Activated CD8-positive, alpha-beta memory T cell treated with anti-CD3 and anti-CD28 coated beads for 24 hours (primary cell): ENCODE measurements around the gene DGCR8.
"Not testable (repeated sequence)": the region's sequence is repeated elsewhere in the genome, so short reads cannot be mapped to it uniquely, and the experiment has no call there.

Experiments
- DNase-seq: peaks from one replicate; pipeline ENCODE4 v3.0.0-alpha.2; 2020

DGCR8 gene

DNA sequence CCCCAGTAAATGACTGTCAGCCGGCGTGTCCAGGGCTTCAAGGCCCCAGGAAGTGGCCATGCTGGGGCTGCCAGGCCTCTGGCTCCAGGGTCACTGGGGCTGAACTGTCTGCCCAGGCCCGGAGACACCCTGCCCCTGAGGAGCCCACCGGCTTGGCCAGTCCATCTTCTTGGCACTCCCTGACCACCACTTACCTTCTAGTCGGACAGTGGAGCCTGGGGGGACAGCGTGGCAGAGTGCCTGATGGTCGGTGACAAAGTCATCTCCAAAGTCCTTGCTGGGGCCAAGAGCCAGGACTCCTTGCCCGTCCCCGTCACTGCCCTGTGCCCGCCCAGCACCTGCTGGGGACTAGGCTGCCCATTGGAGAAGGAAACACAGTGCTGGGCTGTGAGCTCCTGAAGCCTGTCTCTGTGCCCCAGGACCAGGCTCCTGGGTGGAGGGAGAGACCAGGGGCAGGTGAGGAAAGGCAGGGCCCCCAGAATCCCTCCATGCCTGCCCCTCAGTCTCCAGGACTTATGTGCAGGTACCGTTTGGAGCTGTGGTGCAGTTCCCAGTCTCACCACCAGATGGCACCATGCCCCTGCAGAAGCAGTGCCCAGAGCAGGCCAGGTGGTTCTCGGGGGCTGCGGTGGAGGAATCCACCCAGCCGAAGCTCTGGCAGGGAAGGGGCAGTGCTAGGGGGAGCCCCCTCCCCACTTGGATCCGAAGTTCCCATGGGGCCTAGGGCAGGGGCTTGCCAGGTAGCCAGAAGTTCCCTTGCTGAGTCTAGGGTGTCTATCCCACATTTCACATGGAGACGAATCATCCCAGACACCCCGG lies 76.8 kb downstream of the DGCR8 start:
- peak; percentile 99 for DNase-seq

DNA sequence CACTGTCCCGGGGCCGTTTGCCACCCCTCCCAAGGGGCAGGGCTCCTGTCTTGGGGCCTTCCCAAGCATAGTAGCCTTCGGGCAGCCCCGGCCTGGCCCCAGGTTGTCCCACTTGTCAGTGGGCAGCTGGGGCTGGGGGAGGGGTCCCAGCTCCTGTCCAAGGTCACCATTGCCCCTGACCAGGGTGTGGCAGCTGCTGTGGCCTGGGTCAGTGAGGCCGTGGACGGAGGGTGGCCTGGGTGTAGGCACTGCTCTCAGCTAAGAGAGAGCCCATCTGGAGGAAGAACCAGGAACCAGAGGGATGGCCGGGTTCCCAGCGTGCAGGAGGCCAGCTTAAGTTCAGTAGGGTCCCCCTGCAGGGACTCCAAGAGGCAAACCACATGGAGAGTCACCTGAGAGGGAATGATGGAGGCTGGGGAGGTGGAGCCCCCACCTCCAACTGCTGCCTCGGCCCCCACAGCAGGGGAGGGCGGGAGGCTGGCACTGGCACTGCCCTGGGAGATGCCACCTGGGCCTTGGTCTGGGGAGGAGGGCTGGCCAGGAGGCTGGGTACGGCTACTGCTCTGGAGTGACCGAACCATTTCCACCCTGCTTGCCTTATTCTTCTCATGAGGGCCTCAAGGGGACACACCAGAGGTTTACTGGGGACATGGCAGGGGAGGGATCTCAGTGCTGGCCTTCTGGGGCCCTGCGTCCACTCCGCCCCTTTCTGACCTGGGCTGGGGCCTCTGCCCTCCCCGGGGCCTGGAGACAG lies 77.6 kb downstream of the DGCR8 start:
- DNase-seq: no peak

DNA sequence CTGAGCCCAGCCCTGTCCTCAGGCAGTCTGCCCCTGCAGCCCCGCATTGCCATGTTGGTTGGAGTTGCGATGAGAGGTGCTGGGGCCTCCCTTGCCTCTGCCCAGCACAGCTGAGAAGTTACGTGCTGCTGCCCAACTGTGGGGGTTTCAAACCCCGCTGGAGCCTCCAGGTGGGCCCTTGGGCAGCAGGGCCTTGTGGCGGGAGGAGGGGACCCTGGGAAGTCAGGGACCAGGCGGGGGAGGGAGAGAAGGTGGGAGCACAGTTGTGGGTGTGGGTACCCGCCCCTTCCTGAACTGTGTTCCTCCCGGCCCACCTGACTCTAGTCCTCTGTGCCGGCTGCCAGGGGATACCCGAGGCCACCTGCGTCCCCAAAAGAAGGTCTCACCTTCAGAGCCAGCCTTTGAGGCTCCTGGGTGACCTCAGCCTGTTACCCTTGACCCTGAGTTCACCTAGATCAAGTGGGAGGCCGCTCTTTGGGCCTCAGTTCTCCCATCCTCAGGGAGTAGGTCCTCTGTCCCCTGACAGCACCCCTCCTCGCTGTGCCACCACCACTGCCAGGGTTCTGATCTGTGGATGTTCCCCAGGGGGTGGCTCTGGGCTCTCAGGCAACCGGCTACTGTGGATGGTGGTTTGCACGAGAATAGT lies 78.5 kb downstream of the DGCR8 start:
- no peak for DNase-seq

DNA sequence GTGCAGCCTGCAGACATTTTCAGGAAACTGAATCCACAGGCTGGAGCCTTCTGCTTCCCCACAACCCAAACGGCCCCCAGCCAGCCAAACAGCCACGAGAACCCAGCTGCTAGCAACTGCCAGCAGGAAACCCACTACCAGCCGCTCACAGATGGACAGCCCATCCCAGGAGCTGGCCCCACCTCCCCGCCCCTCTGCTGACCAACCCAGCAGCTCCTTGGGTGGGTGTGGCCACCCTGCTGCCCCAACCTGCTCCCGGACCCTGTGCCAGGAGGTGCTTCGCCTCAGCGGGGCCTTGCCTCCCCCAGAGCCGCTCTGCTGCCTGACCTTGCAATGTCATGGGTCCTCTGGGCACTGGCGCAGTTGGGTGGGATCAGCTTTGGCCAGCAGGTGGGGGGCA lies 79.0 kb downstream of the DGCR8 start:
- DNase-seq: no peak

DNA sequence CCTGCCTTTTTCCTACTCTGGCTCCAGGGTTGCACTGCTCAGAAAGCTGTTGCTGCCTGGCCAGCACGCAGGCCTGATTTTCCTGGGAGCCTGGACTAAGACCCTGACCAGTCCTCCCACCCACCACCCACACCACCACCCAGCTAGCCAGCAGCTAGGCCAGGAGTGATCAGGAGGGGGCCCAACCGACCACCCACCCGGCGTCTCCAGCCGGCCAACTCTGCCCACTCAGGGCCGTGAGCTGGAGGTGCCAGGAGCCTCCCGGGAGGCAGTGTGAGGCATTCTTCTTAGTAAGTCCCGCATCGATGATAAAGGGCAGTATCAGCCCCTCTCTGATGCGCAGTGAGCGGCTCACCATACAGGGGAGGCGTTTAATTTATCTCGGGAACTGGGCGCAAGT lies 79.5 kb downstream of the DGCR8 start:
- not testable (repeated sequence) for DNase-seq

DNA sequence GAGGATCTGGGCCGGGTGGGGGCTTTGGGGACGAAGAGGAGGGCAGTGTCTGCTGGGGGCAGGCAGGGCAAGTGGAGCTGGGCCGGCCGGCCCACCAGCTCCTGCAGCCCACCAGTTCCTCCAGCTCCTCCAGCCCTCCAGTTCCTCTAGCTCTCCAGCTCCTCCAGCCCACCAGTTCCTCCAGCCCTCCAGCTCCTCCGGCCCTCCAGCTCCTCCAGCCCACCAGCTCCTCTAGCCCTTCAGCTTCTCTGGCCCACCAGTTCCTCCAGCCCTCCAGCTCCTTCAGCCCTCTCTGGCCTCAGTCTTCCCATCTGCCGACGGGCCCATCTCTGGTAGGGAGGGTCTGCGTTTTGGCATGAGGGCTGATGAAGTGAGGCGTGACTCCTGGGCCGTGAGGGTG lies 80.0 kb downstream of the DGCR8 start:
- no peak for DNase-seq
